ENCODE results near the gene VSIR. TPM values are rescaled to one million over a fixed set of nuclear protein-coding genes. Genes with fewer than 3 reads are reported as not detected.

Gene VSIR
- total and polyA plus RNA-seq, 2 donors = 25.2 to 51.8 TPM

GRCh38 chr10:71715860-71716259 is 57.5 kb downstream of the VSIR start:
- Histone ChIP-seq H3K4me3 (ENCODE audit: low read length in 2 of 2) (no peak overlapping the region), H3K27ac (ENCODE audit: low read depth in 1 of 2, low read length in 1 of 2) (no peak overlapping the region), H3K27me3 (ENCODE audit: control insufficient read depth in 2 of 2, insufficient read depth in 1 of 2, low read length in 1 of 2) (no peaks in the 10 kb centered on the region), H3K9me3 (ENCODE audit: control insufficient read depth in 2 of 2, insufficient read depth in 1 of 2, low read length in 1 of 2) (peaks cover 0 to 12% of the 10 kb centered on the region in 2 donors), H3K36me3 (ENCODE audit: control insufficient read depth in 2 of 2, insufficient read depth in 2 of 2, low read length in 1 of 2) (peaks cover 3 to 12% of the 10 kb centered on the region in 2 donors), H3K4me1 (ENCODE audit: control insufficient read depth in 2 of 2, insufficient read depth in 2 of 2, low read length in 2 of 2) (peaks cover 30 to 67% of the 10 kb centered on the region in 2 donors)
- WGBS = 99% methylated on average over 20 of the region's 20 CpGs
- DNase-seq (ENCODE audit: low read depth in 6 of 9, low spot score in 9 of 9) = no peak

- no peak overlapping the region for H3K27ac ChIP-seq (ENCODE audit: low read depth in 1 of 2, low read length in 1 of 2)
- DNase-seq (ENCODE audit: low read depth in 6 of 9, low spot score in 9 of 9) = no peak
- peaks cover 3 to 12% of the 10 kb centered on the region in 2 donors for H3K36me3 ChIP-seq (ENCODE audit: control insufficient read depth in 2 of 2, insufficient read depth in 2 of 2, low read length in 1 of 2)
- 93% methylated on average over 8 of the region's 8 CpGs for WGBS
- H3K4me1 ChIP-seq (ENCODE audit: control insufficient read depth in 2 of 2, insufficient read depth in 2 of 2, low read length in 2 of 2) = peaks cover 30 to 63% of the 10 kb centered on the region in 2 donors
- H3K9me3 ChIP-seq (ENCODE audit: control insufficient read depth in 2 of 2, insufficient read depth in 1 of 2, low read length in 1 of 2) = peaks cover 0 to 12% of the 10 kb centered on the region in 2 donors
- no peak overlapping the region for H3K4me3 ChIP-seq (ENCODE audit: low read length in 2 of 2)
- no peaks in the 10 kb centered on the region for H3K27me3 ChIP-seq (ENCODE audit: control insufficient read depth in 2 of 2, insufficient read depth in 1 of 2, low read length in 1 of 2)
These were observed 58.3 kb downstream of the VSIR start for GRCh38 chr10:71715026-71715425.

- peaks cover 0 to 12% of the 10 kb centered on the region in 2 donors for H3K9me3 ChIP-seq (ENCODE audit: control insufficient read depth in 2 of 2, insufficient read depth in 1 of 2, low read length in 1 of 2)
- no peaks in the 10 kb centered on the region for H3K27me3 ChIP-seq (ENCODE audit: control insufficient read depth in 2 of 2, insufficient read depth in 1 of 2, low read length in 1 of 2)
- 96% methylated on average over 5 of the region's 5 CpGs for WGBS
- H3K36me3 ChIP-seq (ENCODE audit: control insufficient read depth in 2 of 2, insufficient read depth in 2 of 2, low read length in 1 of 2) = peaks cover 3 to 12% of the 10 kb centered on the region in 2 donors
- peak overlapping the region; percentile 91 to 95 for H3K27ac ChIP-seq (ENCODE audit: low read depth in 1 of 2, low read length in 1 of 2)
- H3K4me3 ChIP-seq (ENCODE audit: low read length in 2 of 2) = peak overlapping the region in 1 of 2 donors; percentile 50
- no peak for DNase-seq (ENCODE audit: low read depth in 6 of 9, low spot score in 9 of 9)
- H3K4me1 ChIP-seq (ENCODE audit: control insufficient read depth in 2 of 2, insufficient read depth in 2 of 2, low read length in 2 of 2) = peaks cover 30 to 59% of the 10 kb centered on the region in 2 donors
These were observed 58.7 kb downstream of the VSIR start for GRCh38 chr10:71714592-71714991.

GRCh38 chr10:71714031-71714410 is 59.3 kb downstream of the VSIR start:
- Histone ChIP-seq H3K4me3 (ENCODE audit: low read length in 2 of 2) (peak overlapping the region; percentile 36 to 50), H3K4me1 (ENCODE audit: control insufficient read depth in 2 of 2, insufficient read depth in 2 of 2, low read length in 2 of 2) (peaks cover 30 to 57% of the 10 kb centered on the region in 2 donors), H3K27ac (ENCODE audit: low read depth in 1 of 2, low read length in 1 of 2) (peak overlapping the region; percentile 91 to 95), H3K27me3 (ENCODE audit: control insufficient read depth in 2 of 2, insufficient read depth in 1 of 2, low read length in 1 of 2) (no peaks in the 10 kb centered on the region), H3K36me3 (ENCODE audit: control insufficient read depth in 2 of 2, insufficient read depth in 2 of 2, low read length in 1 of 2) (peaks cover 3 to 12% of the 10 kb centered on the region in 2 donors), H3K9me3 (ENCODE audit: control insufficient read depth in 2 of 2, insufficient read depth in 1 of 2, low read length in 1 of 2) (peaks cover 0 to 8% of the 10 kb centered on the region in 2 donors)
- WGBS = 85% methylated on average over 4 of the region's 4 CpGs
- DNase-seq (ENCODE audit: low read depth in 6 of 9, low spot score in 9 of 9) = peak in 1 of 9 donors; percentile 53

GRCh38 chr10:71713135-71714030 is 59.9 kb downstream of the VSIR start:
- Histone ChIP-seq H3K4me3 (ENCODE audit: low read length in 2 of 2) (peak overlapping the region; percentile 36 to 50), H3K4me1 (ENCODE audit: control insufficient read depth in 2 of 2, insufficient read depth in 2 of 2, low read length in 2 of 2) (peaks cover 30 to 59% of the 10 kb centered on the region in 2 donors), H3K9me3 (ENCODE audit: control insufficient read depth in 2 of 2, insufficient read depth in 1 of 2, low read length in 1 of 2) (peaks cover 0 to 8% of the 10 kb centered on the region in 2 donors), H3K27me3 (ENCODE audit: control insufficient read depth in 2 of 2, insufficient read depth in 1 of 2, low read length in 1 of 2) (no peaks in the 10 kb centered on the region), H3K27ac (ENCODE audit: low read depth in 1 of 2, low read length in 1 of 2) (peak overlapping the region; percentile 91 to 95), H3K36me3 (ENCODE audit: control insufficient read depth in 2 of 2, insufficient read depth in 2 of 2, low read length in 1 of 2) (peaks cover 3 to 12% of the 10 kb centered on the region in 2 donors)
- peak in 1 of 9 donors; percentile 57 for DNase-seq (ENCODE audit: low read depth in 6 of 9, low spot score in 9 of 9)
- WGBS = 57% methylated on average over 12 of the region's 12 CpGs

- peaks cover 0 to 3% of the 10 kb centered on the region in 2 donors for H3K9me3 ChIP-seq (ENCODE audit: control insufficient read depth in 2 of 2, insufficient read depth in 1 of 2, low read length in 1 of 2)
- H3K27ac ChIP-seq (ENCODE audit: low read depth in 1 of 2, low read length in 1 of 2) = peak overlapping the region; percentile 91 to 95
- peak in 3 of 9 donors; percentile 55 to 82 (median 63) for DNase-seq (ENCODE audit: low read depth in 6 of 9, low spot score in 9 of 9)
- 23% methylated on average over 17 of the region's 17 CpGs for WGBS
- H3K4me3 ChIP-seq (ENCODE audit: low read length in 2 of 2) = peak overlapping the region; percentile 36 to 50
- no peaks in the 10 kb centered on the region for H3K27me3 ChIP-seq (ENCODE audit: control insufficient read depth in 2 of 2, insufficient read depth in 1 of 2, low read length in 1 of 2)
- peaks cover 30 to 63% of the 10 kb centered on the region in 2 donors for H3K4me1 ChIP-seq (ENCODE audit: control insufficient read depth in 2 of 2, insufficient read depth in 2 of 2, low read length in 2 of 2)
- peaks cover 3 to 12% of the 10 kb centered on the region in 2 donors for H3K36me3 ChIP-seq (ENCODE audit: control insufficient read depth in 2 of 2, insufficient read depth in 2 of 2, low read length in 1 of 2)
These were observed 60.7 kb downstream of the VSIR start for GRCh38 chr10:71712572-71713134.

GRCh38 chr10:71712170-71712569 is 61.1 kb downstream of the VSIR start:
- Histone ChIP-seq H3K36me3 (ENCODE audit: control insufficient read depth in 2 of 2, insufficient read depth in 2 of 2, low read length in 1 of 2) (peaks cover 3 to 8% of the 10 kb centered on the region in 2 donors), H3K27me3 (ENCODE audit: control insufficient read depth in 2 of 2, insufficient read depth in 1 of 2, low read length in 1 of 2) (no peaks in the 10 kb centered on the region), H3K4me3 (ENCODE audit: low read length in 2 of 2) (no peak overlapping the region), H3K4me1 (ENCODE audit: control insufficient read depth in 2 of 2, insufficient read depth in 2 of 2, low read length in 2 of 2) (peaks cover 30 to 59% of the 10 kb centered on the region in 2 donors), H3K9me3 (ENCODE audit: control insufficient read depth in 2 of 2, insufficient read depth in 1 of 2, low read length in 1 of 2) (peaks cover 0 to 3% of the 10 kb centered on the region in 2 donors), H3K27ac (ENCODE audit: low read depth in 1 of 2, low read length in 1 of 2) (peak overlapping the region; percentile 91 to 95)
- DNase-seq (ENCODE audit: low read depth in 6 of 9, low spot score in 9 of 9) = no peak
- 62% methylated on average over 2 of the region's 2 CpGs for WGBS

GRCh38 chr10:71711052-71711623 is 62.2 kb downstream of the VSIR start:
- peaks cover 3 to 5% of the 10 kb centered on the region in 2 donors for H3K36me3 ChIP-seq (ENCODE audit: control insufficient read depth in 2 of 2, insufficient read depth in 2 of 2, low read length in 1 of 2)
- peaks cover 0 to 3% of the 10 kb centered on the region in 2 donors for H3K9me3 ChIP-seq (ENCODE audit: control insufficient read depth in 2 of 2, insufficient read depth in 1 of 2, low read length in 1 of 2)
- DNase-seq (ENCODE audit: low read depth in 6 of 9, low spot score in 9 of 9) = no peak
- H3K27me3 ChIP-seq (ENCODE audit: control insufficient read depth in 2 of 2, insufficient read depth in 1 of 2, low read length in 1 of 2) = no peaks in the 10 kb centered on the region
- peaks cover 30 to 56% of the 10 kb centered on the region in 2 donors for H3K4me1 ChIP-seq (ENCODE audit: control insufficient read depth in 2 of 2, insufficient read depth in 2 of 2, low read length in 2 of 2)
- H3K4me3 ChIP-seq (ENCODE audit: low read length in 2 of 2) = no peak overlapping the region
- no peak overlapping the region for H3K27ac ChIP-seq (ENCODE audit: low read depth in 1 of 2, low read length in 1 of 2)
- WGBS = 98% methylated on average over 6 of the region's 6 CpGs
